Measurements from ENCODE around the gene SNRPB2. TPM values are rescaled to one million over a fixed set of nuclear protein-coding genes. Genes with fewer than 3 reads are reported as not detected.

The SNRPB2 gene
- total RNA-seq, 1 experiment from 2014 or later = 78.4 TPM

DNA sequence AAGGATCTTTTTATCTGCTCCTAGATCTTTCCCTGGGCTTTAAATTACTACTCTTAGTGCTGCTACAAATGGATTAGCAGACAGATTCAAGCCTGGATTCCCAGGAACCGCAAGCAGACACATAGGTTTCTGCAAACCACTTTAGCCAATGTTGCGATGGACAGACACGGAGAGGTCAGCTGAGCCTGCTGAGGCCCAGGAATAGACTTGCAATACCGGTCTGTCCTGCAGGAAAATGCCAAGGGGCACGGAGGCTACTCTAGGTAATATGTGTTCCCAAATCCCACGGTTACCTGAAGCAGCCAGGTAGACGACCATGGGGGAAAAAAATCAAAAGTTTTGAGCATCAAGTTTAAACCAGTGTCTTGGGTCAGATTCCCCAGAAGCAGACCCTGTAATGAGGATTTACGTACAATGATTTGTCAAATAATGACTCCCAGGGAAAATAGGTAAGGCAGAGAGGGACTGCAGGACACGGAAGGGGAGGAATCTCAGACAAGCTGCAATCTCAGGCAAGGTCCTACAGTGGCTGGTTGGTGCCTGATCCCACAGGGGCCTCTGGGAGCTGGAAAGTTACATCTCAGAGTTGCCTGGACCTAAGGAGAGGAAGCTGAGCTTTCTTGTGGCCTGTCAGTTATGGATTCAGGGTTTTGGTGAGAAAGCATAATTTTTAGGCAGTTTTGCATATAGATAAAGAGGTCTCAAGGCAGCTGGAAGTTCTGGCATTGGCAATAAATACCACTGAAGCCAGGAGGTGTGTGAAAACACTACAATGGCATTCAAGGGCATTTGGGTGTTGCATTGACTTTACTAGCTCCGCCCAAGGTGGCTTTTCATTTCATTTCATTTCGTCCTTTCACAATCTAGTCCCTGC lies 30.8 kb downstream of the SNRPB2 start:
- ChIA-PET RAD21 (ENCODE audit: low non-redundant PET in 1 of 2, low total read pairs in 2 of 2, uncharacterized antibody in 2 of 2, unreplicated experiment in 2 of 2) (no interaction called here), POLR2A (no interaction called here), CTCF (interaction anchor here (0.7 to 1.6 kb wide), 6 partner anchors 13 to 242 kb away, joined by 3 to 5 read pairs (median 3); no protein-coding TSS in a partner anchor)
- TF ChIP-seq YY1 (IDR thresholded peaks at IDR 0.05; ENCODE audit: extremely low read depth, insufficient replicate concordance, low read depth, low read length) (no peak), FOSL1 (IDR thresholded peaks at IDR 0.05; ENCODE audit: low read depth) (no peak), EZH2 (IDR thresholded peaks at IDR 0.05) (no peak), POLR2A (IDR thresholded peaks at IDR 0.05; ENCODE audit: borderline replicate concordance, extremely low read depth, insufficient read depth, insufficient read length) (no peak), CEBPB (IDR thresholded peaks at IDR 0.05; ENCODE audit: low read depth) (no peak), ELF1 (IDR thresholded peaks at IDR 0.05; ENCODE audit: borderline replicate concordance, low read depth) (no peak), CBX3 (IDR thresholded peaks at IDR 0.05; ENCODE audit: low read depth) (no peak), SIN3A (IDR thresholded peaks at IDR 0.05; ENCODE audit: low read depth) (no peak), SRF (IDR thresholded peaks at IDR 0.05; ENCODE audit: low read depth) (no peak), RAD21 (IDR thresholded peaks at IDR 0.05; ENCODE audit: low read depth) (no peak), SP1 (IDR thresholded peaks at IDR 0.05; ENCODE audit: low read depth) (no peak), REST (IDR thresholded peaks at IDR 0.05; ENCODE audit: low read depth) (no peak)
- TF ChIP-seq, protein P1, sequence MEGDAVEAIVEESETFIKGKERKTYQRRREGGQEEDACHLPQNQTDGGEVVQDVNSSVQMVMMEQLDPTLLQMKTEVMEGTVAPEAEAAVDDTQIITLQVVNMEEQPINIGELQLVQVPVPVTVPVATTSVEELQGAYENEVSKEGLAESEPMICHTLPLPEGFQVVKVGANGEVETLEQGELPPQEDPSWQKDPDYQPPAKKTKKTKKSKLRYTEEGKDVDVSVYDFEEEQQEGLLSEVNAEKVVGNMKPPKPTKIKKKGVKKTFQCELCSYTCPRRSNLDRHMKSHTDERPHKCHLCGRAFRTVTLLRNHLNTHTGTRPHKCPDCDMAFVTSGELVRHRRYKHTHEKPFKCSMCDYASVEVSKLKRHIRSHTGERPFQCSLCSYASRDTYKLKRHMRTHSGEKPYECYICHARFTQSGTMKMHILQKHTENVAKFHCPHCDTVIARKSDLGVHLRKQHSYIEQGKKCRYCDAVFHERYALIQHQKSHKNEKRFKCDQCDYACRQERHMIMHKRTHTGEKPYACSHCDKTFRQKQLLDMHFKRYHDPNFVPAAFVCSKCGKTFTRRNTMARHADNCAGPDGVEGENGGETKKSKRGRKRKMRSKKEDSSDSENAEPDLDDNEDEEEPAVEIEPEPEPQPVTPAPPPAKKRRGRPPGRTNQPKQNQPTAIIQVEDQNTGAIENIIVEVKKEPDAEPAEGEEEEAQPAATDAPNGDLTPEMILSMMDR (IDR thresholded peaks at IDR 0.05 in 2 of 3, conservative IDR thresholded peaks at IDR 0.05 in 1 of 3; ENCODE audit: borderline replicate concordance in 1 of 3, insufficient read depth in 1 of 3, low read depth in 2 of 3, low read length in 2 of 3) = no peak
- no peak overlapping the region for H3K27ac ChIP-seq (ENCODE audit: low read depth, low read length)
- H3K9me2 ChIP-seq (ENCODE audit: insufficient read depth) = no peaks in the 10 kb centered on the region
- no peaks in the 10 kb centered on the region for H4K20me1 ChIP-seq (ENCODE audit: insufficient read depth)
- no TSS peak for BruUV-seq (replicated peaks)
- intact Hi-C loops (cut with micrococcal nuclease) = loop anchor here (1.0 to 2.0 kb wide), 2 partner anchors 60 to 242 kb away; no protein-coding TSS in a partner anchor
- no peaks in the 10 kb centered on the region for H3K79me2 ChIP-seq (ENCODE audit: insufficient read depth, low read length)
- peak; percentile 29 for ATAC-seq
- peaks cover 29% of the 10 kb centered on the region for H3K27me3 ChIP-seq (ENCODE audit: insufficient read depth, low read length)
- no peak for DNase-seq (ENCODE audit: low read depth, low spot score)
- no peak overlapping the region for H3K4me3 ChIP-seq (replicated peaks in 1 of 2; ENCODE audit: low read depth in 1 of 2, low read length in 2 of 2)
- no peak overlapping the region for H2AFZ ChIP-seq (ENCODE audit: low read depth, low read length, poor library complexity, severe bottlenecking)
- H3K9ac ChIP-seq (ENCODE audit: low read length) = no peak overlapping the region
- H3K36me3 ChIP-seq (ENCODE audit: control insufficient read depth in 1 of 2, insufficient read depth in 2 of 2, low read length in 2 of 2) = no peaks in the 10 kb centered on the region
- H3K4me1 ChIP-seq (ENCODE audit: control insufficient read depth in 1 of 2, insufficient read depth in 2 of 2, low read length in 2 of 2) = 0 out of 4 replicates have a peak, but pooled peaks cover 0 to 6% of the 10 kb centered on the region in 2 experiments
- H3K9me3 ChIP-seq (ENCODE audit: control insufficient read depth in 1 of 2, insufficient read depth in 1 of 2, low read depth in 1 of 2, low read length in 2 of 2) = no peaks in the 10 kb centered on the region
- 0 out of 2 replicates have a peak overlapping the region, but pooled peaks have one; percentile 6 for H3K4me2 ChIP-seq (ENCODE audit: low read length)
